ENCODE data around the gene CTAGE1. TPM values are rescaled to one million over a fixed set of nuclear protein-coding genes. Genes with fewer than 3 reads are reported as not detected.

Gene CTAGE1
- total RNA-seq, 1 donor from 2014 or later, result not detected

DNA sequence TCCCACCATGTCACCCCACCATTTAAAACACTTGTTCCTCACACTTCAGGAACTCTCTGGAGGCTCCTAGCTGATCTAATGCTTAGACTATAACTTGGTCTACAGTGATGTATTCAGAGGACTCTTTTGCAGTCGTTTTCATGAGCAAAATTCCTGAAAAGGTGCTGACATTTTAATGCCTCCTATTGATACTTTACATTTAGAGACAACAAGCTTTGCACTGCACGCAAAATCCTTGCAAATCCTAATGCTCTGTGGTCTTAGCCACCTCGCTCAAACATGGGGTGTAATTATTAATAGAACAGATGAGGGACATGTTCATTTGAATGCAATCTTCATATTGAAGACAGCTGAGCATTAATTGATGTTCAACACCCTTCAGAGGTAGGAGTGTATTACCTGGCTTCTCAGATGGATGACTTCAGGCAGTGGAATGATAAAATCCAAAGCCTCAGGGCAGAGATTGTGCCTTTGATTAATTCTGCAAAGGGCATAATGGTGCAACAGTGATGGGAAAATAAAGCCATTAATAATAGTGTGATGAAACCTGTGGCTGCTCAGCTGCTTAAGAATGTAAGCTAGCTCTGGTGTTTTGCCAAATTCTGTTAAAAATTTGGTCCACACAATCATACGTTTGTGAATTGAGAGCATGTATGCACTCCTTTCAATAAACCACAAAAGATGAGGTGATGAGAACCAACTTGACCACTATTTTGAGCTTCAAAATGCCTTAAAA lies 5.4 kb downstream of the CTAGE1 start:
- Histone ChIP-seq H3K27ac (replicated peaks) (no peak overlapping the region), H3K9me3 (replicated peaks) (no peaks in the 10 kb centered on the region), H3K4me3 (no peak overlapping the region), H3K4me1 (peaks cover 8% of the 10 kb centered on the region), H3K27me3 (ENCODE audit: low read depth) (no peaks in the 10 kb centered on the region), H3K36me3 (no peaks in the 10 kb centered on the region)
- DNase-seq, result no peak
- intact Hi-C loops (cut with micrococcal nuclease), result no loop called here
- TF ChIP-seq CTCF (IDR thresholded peaks at IDR 0.05; ENCODE audit: borderline replicate concordance), result no peak

DNA sequence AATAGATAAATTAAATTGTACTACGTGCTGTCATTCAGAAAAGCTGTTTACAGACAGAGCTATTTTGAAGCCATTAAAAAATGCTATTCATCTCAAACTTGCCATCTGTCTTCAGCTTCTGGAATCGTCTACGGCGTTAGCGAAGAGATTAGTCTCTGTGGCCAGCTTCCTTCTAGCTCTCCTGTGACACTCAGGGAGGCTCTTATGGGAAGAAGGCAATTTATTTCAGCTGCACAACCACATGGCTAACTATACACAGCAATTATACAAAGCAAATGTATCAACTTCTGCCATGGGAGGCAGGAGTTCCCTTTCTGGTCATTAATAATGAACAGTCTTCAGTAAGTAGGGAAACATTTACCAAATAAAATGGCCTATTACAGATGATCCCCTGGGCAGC lies 6.3 kb downstream of the CTAGE1 start:
- Histone ChIP-seq H3K4me3 (no peak overlapping the region), H3K4me1 (peaks cover 8% of the 10 kb centered on the region), H3K27me3 (ENCODE audit: low read depth) (no peaks in the 10 kb centered on the region), H3K27ac (replicated peaks) (no peak overlapping the region), H3K36me3 (no peaks in the 10 kb centered on the region), H3K9me3 (replicated peaks) (peaks cover 1% of the 10 kb centered on the region)
- TF ChIP-seq CTCF (IDR thresholded peaks at IDR 0.05; ENCODE audit: borderline replicate concordance), result no peak
- intact Hi-C loops (cut with micrococcal nuclease), result no loop called here
- DNase-seq, result no peak

DNA sequence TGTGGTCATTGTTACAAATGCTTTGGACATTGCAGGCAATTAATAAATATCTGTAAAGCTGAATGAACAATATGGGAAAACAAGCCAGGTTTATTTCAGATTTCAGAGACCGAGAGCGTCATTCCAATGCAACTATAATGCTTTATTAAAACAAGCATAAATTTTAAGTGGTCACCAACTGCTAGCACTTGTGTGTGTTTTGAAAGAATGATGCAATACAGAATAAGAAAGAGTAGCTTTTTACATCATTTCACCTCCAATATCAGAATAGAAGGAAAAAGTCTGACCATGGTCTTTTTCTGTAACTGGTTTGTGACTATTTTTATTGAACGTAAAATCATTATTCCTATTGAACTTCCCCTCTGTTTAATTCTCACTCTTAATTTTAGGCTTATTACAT lies 7.6 kb downstream of the CTAGE1 start:
- Histone ChIP-seq H3K4me3 (no peak overlapping the region), H3K27ac (replicated peaks) (no peak overlapping the region), H3K27me3 (ENCODE audit: low read depth) (no peaks in the 10 kb centered on the region), H3K36me3 (no peaks in the 10 kb centered on the region), H3K4me1 (peaks cover 8% of the 10 kb centered on the region), H3K9me3 (replicated peaks) (peaks cover 14% of the 10 kb centered on the region)
- intact Hi-C loops (cut with micrococcal nuclease), result no loop called here
- no peak for DNase-seq
- no peak for TF ChIP-seq CTCF (IDR thresholded peaks at IDR 0.05; ENCODE audit: borderline replicate concordance)

- no peak overlapping the region for H3K4me3 ChIP-seq
- H3K27ac ChIP-seq (replicated peaks), result no peak overlapping the region
- intact Hi-C loops (cut with micrococcal nuclease), result no loop called here
- H3K36me3 ChIP-seq, result no peaks in the 10 kb centered on the region
- H3K4me1 ChIP-seq, result peaks cover 8% of the 10 kb centered on the region
- DNase-seq, result no peak
- no peak for TF ChIP-seq CTCF (IDR thresholded peaks at IDR 0.05; ENCODE audit: borderline replicate concordance)
- H3K27me3 ChIP-seq (ENCODE audit: low read depth), result no peaks in the 10 kb centered on the region
- peaks cover 21% of the 10 kb centered on the region for H3K9me3 ChIP-seq (replicated peaks)
These were observed 8.3 kb downstream of the CTAGE1 start for GRCh38 chr18:22409445-22409844.

- no peaks in the 10 kb centered on the region for H3K36me3 ChIP-seq
- H3K9me3 ChIP-seq (replicated peaks), result peaks cover 25% of the 10 kb centered on the region
- no peak overlapping the region for H3K27ac ChIP-seq (replicated peaks)
- peaks cover 8% of the 10 kb centered on the region for H3K4me1 ChIP-seq
- DNase-seq, result no peak
- TF ChIP-seq CTCF (IDR thresholded peaks at IDR 0.05; ENCODE audit: borderline replicate concordance), result no peak
- no peak overlapping the region for H3K4me3 ChIP-seq
- intact Hi-C loops (cut with micrococcal nuclease), result no loop called here
- H3K27me3 ChIP-seq (ENCODE audit: low read depth), result no peaks in the 10 kb centered on the region
These were observed 9.7 kb downstream of the CTAGE1 start for GRCh38 chr18:22408059-22408458.
